ENCODE results near the gene CD177. TPM values are rescaled to one million over a fixed set of nuclear protein-coding genes. Genes with fewer than 3 reads are reported as not detected.

CD177 gene
- total and polyA plus RNA-seq, 9 of the 15 experiments (the other 6 are each of a cell fraction or from before 2014, with no cell fraction given) = not detected

- no peaks in the 10 kb centered on the region for H3K79me2 ChIP-seq (ENCODE audit: control insufficient read depth, insufficient read depth, low read length)
- H3K4me2 ChIP-seq (ENCODE audit: insufficient read depth, low read length) = peak overlapping the region; percentile 36
- CTCF ChIA-PET (ENCODE audit: low intra/inter-chr PET ratio) = interaction anchor here (1.1 to 1.9 kb wide), 2 partner anchors 86 to 88 kb away, joined by 3 to 5 read pairs; no protein-coding TSS in a partner anchor
- in situ Hi-C loops (cut with MboI) = loop anchor here (10.0 kb wide), 1 partner anchor 131 kb away; the partner anchor contains the start of gene PSG5
- H3K9me1 ChIP-seq (ENCODE audit: control insufficient read depth, insufficient read depth, low read length) = no peaks in the 10 kb centered on the region
- no peak for FAIRE-seq
- H3K27ac ChIP-seq (ENCODE audit: extremely low read depth, low read depth, low read length) = no peak overlapping the region
- no peaks in the 10 kb centered on the region for H4K20me1 ChIP-seq (replicated peaks; ENCODE audit: control insufficient read depth, insufficient read depth, low read length)
- H3K36me3 ChIP-seq (ENCODE audit: control insufficient read depth, insufficient read depth, low read length) = no peaks in the 10 kb centered on the region
- intact Hi-C loops (cut with micrococcal nuclease) = loop anchor here (10.0 kb wide), 1 partner anchor 109 kb away; no protein-coding TSS in a partner anchor
- DNase-seq (ENCODE audit: extremely low read depth in 1 of 4, low spot score in 3 of 4) = peak in 3 of 4 experiments; percentile 11 to 14 (median 13)
- peaks cover 2 to 4% of the 10 kb centered on the region in 2 experiments; a peak in 1 of 5 replicates for H3K27me3 ChIP-seq (ENCODE audit: control insufficient read depth in 2 of 2, insufficient read depth in 2 of 2, low read length in 2 of 2)
- no peak overlapping the region for H3K4me3 ChIP-seq
- peak; percentile 60 for ATAC-seq
- BruUV-seq (replicated peaks) = no TSS peak
- peak overlapping the region; percentile 30 for H2AFZ ChIP-seq (ENCODE audit: low read depth, low read length)
- 1% methylated on average over 14 of the region's 15 CpGs for WGBS (ENCODE audit: insufficient coverage, low coverage, missing lambda C conversion rate)
- POLR2A ChIA-PET = no interaction called here
- H3K4me1 ChIP-seq (replicated peaks in 1 of 2; ENCODE audit: control insufficient read depth in 2 of 2, insufficient read depth in 2 of 2, low read length in 2 of 2) = no peaks in the 10 kb centered on the region
- TF ChIP-seq MTA2 (IDR thresholded peaks at IDR 0.05; ENCODE audit: low read depth) (no peak), SMC3 (conservative IDR thresholded peaks at IDR 0.05; ENCODE audit: insufficient read depth, low read depth, low read length) (no peak), MAZ (CRISPR knock-in tag; conservative IDR thresholded peaks at IDR 0.05 in 1 of 2, IDR thresholded peaks at IDR 0.05 in 1 of 2) (0 out of 4 replicates have a peak, but pooled peaks of 1 of the 2 experiments have one; percentile 34), GABPA (tag; conservative IDR thresholded peaks at IDR 0.05; ENCODE audit: low read depth) (peak; percentile 60; the same call in 1 of the 2 replicates)
- TF ChIP-seq, protein P1, sequence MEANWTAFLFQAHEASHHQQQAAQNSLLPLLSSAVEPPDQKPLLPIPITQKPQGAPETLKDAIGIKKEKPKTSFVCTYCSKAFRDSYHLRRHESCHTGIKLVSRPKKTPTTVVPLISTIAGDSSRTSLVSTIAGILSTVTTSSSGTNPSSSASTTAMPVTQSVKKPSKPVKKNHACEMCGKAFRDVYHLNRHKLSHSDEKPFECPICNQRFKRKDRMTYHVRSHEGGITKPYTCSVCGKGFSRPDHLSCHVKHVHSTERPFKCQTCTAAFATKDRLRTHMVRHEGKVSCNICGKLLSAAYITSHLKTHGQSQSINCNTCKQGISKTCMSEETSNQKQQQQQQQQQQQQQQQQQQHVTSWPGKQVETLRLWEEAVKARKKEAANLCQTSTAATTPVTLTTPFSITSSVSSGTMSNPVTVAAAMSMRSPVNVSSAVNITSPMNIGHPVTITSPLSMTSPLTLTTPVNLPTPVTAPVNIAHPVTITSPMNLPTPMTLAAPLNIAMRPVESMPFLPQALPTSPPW (CRISPR knock-in tag; IDR thresholded peaks at IDR 0.05) = 0 out of 2 replicates have a peak, but pooled peaks have one; percentile 24
- H3K9ac ChIP-seq (ENCODE audit: insufficient read depth in 1 of 2, low read depth in 2 of 2, low read length in 2 of 2) = no peak overlapping the region
- no peaks in the 10 kb centered on the region for H3K9me3 ChIP-seq (replicated peaks; ENCODE audit: control insufficient read depth, insufficient read depth, low read depth, low read length)
Measured at GRCh38 chr19:43315851-43316250, 37.6 kb upstream of the CD177 start.
